Measurements from ENCODE around the gene MTHFD2.
A peak's percentile ranks its signal among the peaks of the same experiment; 100 is the strongest.
"Not testable (repeated sequence)": the region's sequence is repeated elsewhere in the genome, so short reads cannot be mapped to it uniquely, and the experiment has no call there.

The MTHFD2 gene

GRCh38 chr2:74198461-74199274 is at the start of gene MTHFD2:
TSS of gene MTHFD2 (plus strand) at chr2:74198615. CDS start at chr2:74198642, 27 bp downstream.
- peak; percentile 92 for DNase-seq

GRCh38 chr2:74149247-74149525 is 49.2 kb upstream of the MTHFD2 start:
- no peak for DNase-seq

GRCh38 chr2:74149570-74150319 is 48.7 kb upstream of the MTHFD2 start:
- no peak for DNase-seq

DNA sequence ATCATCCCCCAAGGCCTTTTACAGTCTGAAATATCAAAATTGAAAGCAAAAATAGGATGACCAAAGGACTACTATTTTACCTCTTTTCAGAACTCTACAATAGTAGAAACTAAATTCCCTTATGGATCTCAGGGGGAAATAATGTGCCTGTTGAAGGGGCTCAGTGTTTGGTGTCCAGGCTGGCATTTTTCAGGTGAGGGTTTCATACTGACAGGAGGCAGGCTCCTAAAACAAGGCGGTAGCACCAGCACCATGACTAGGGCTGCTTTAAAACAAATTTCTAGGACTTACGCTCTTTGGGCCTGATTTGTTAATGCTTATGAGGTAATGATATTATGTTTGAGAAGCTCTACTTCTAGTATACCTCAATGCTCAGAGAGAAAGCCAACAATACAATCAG is 45.5 kb upstream of the MTHFD2 start:
- no peak for DNase-seq

DNA sequence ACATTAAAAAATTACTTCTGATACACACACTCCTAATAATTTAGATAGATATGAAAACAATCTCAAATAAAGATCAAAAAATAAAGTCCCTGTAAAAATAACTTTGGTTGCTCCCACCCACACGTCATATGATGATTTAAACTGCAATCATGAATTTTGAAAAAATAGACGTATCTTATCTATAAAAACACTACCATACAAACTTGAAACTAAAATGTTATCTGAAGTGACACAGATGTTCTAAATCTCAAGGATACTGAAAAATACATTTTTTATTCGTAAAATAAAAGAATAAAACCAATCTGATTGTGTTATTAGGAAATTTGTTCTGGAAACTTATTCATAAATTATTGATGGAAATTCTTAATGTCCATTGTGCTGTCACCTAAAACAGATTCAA is 42.6 kb upstream of the MTHFD2 start:
- no peak for DNase-seq

GRCh38 chr2:74162951-74163350 is 35.5 kb upstream of the MTHFD2 start:
- DNase-seq: no peak

GRCh38 chr2:74164761-74165160 is 33.7 kb upstream of the MTHFD2 start:
- no peak for DNase-seq

DNA sequence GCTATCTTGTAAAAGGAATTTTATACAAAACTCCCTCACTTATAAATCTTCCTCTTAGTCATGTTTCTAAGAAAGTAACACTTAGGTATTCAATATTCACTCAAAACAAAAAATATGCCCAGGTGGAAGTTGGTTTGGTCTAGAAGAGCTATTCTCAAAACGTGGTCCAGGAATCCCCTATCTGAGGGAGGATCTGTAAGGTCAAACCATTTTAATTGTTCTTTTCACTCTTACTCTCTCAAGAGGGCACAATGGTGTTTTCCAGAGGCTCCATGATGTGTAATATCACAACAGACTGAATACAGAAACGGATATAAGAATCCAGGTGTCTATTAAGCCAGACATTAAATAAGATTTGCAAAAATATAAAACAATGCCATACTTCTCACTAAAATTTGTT is 29.7 kb upstream of the MTHFD2 start:
- DNase-seq: no peak

DNA sequence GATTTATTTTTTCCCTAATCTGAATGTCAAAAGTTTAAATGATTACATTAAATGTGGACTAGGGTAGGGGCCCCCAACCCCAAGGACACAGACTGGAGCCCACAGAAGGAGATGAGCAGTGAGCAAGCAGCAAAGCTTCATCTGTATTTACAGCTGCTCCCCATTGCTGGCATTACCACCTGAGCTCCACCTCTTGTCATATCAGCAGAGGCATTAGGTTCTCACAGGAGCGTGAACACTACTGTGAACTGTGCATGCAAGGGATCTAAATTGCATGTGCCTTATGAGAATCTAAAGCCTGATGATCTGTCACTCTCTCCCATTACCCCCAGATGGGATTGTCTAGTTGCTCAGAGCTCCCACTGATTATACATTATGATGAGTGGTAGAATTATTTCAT is 23.5 kb upstream of the MTHFD2 start:
- no peak for DNase-seq

- no peak for DNase-seq
Observed at GRCh38 chr2:74177696-74178095, 20.7 kb upstream of the MTHFD2 start.

GRCh38 chr2:74178211-74179062 is 20.0 kb upstream of the MTHFD2 start, which contains the start of gene MOB1A:
TSS of gene MOB1A (minus strand) at chr2:74178879. CDS start at chr2:74178674, 205 bp downstream.
- peak; percentile 98 for DNase-seq

GRCh38 chr2:74179063-74179865 is 19.2 kb upstream of the MTHFD2 start:
- DNase-seq: no peak

GRCh38 chr2:74181739-74182138 is 16.7 kb upstream of the MTHFD2 start:
- DNase-seq: no peak

GRCh38 chr2:74183878-74184277 is 14.5 kb upstream of the MTHFD2 start:
- DNase-seq: no peak

DNA sequence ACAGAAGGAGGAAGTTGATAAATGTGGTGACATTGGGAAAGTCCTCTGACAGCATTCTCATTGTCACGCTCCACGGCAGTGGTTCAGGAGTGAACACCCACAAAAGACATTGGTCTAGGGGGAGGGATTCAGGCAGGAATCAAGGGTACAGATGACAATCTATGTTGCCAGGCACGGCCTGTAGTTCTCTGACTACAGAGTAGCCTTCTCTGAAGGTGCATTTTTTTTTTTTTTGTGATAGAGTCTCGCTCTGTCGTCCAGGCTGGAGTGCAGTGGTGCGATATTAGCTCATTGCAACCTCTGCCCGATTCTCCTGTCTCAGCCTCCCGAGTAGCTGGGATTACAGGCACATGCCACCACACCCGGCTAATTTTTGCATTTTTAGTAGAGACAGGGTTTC is 12.4 kb upstream of the MTHFD2 start:
- no peak for DNase-seq

- not testable (repeated sequence) for DNase-seq
Observed at GRCh38 chr2:74186706-74187105, 11.7 kb upstream of the MTHFD2 start.

DNA sequence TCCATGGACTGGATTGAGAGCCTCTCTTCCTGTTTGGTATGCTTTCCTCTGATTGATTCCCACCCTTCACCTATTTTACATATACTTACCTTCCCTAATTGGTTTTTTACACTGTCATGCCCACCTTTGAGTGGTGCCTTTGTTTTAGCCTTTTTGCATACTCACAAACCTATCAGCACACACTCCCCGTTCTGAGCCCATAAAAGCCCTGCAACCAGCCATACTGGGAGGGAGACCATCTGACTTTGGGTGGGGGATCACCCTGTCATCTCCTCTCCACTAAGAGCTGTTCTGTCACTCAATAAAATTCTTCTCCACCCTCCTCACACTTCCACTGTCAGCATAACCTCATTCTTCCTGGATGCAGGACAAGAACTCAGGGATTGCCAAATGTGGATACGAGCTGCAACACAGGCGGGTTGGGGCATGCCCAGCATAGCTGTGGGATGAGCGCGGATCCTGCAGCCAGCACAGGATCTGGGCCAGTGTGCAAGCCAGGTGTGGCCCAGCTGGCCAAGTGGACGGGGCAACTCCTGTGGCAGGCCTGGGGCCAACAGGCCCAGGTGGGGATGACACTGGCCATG is 10.3 kb upstream of the MTHFD2 start:
- no peak for DNase-seq

DNA sequence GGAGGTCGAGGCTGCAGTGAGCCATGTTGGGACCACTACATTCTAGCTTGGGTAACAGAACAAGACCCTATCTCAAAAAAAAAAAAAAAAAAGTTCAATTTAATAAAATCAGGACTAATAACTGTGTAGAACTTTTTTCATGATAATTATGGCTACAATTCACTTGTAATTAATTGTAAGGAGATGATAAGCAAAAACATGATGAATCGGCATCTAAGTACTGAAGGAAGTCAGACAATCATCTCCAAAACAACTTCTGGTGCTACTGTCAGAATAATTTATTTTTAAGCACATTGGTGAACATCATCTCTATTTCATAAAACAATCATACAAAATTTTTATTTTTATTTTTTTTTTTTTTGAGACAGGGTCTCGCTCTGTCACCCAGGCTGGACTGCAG is 9.7 kb upstream of the MTHFD2 start:
- DNase-seq: no peak

DNA sequence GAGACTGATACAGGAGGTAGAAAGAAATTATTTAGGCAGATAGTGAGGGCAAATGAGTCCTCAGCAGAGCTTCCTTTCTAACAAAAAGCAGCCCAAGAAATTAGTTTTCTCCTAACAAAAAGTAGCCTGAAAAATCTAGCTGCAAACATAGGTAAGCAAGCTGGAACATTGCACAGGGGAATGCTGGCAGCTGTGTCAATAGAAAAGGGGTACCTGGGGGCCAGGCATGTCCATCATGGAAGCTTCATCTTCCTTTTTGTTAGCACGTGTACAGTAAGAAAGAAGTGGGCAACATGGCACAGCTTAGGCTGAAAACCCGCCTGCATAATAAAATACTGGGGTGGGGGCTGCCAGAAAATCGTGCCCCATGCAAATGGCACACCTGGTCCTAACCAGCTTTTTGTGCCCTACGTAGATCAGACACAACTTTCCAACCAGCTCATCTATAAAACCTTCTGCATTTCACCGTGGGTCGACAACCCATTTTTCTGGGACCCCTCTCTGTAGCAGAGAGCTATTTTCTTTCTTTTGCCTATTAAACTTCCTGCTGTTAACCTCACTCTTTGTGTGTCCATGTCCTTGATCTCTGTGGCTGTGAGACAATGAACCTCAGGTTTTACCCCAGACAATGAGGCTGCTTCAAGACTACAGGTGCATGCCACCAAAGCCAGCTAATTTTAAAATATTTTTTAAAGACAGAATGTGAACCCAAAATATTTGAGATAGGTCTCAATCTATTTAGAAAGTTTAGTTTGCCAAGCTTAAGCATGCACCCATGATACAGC is 6.6 kb upstream of the MTHFD2 start:
- DNase-seq: no peak

DNA sequence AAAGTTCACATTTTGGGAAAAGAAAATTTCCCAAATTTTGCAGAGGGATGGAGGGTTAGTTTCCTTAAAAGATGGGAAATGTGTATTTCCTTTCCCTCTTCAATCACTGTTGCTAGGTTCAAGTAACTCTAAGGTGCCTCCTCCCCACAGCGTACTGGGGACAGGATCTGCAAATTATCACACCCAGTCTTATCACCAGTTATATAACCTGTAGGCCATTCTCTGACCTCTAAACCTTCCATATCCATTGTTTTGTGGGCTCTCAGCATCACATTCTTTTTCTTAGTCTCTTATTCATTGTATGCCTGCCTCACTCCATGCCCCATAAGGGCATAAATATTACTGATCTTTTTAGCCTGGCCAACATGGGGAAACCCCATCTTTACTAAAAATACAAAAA is 3.6 kb upstream of the MTHFD2 start:
- no peak for DNase-seq

DNA sequence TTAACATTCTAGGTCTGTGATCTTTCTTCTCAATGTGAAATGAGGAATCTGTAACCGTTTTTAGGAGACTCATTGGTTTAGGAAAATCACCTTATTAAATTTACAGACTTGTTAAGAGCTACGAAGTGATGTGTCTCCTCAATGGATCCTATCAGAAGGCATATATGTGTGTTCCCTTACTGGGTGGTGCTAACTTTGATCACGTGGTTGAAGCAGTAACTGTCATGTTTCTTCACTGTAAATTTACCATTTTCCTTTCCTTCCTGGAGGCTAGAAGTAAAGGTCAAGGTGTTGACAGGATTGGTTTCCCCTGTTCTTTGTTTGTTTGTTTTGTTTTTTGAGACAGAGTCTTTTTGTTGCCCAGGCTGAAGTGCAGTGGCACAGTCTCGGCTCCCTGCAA is 1.4 kb upstream of the MTHFD2 start:
- DNase-seq: no peak
